ENCODE measurements around the gene STX1A. TPM values are rescaled to one million over a fixed set of nuclear protein-coding genes. Genes with fewer than 3 reads are reported as not detected.
"Not testable (repeated sequence)": the region's sequence is repeated elsewhere in the genome, so short reads cannot be mapped to it uniquely, and the experiment has no call there.

STX1A gene
- total and polyA plus RNA-seq, 12 donors, result 0.88 to 3.4 (median 2.1) TPM

DNA sequence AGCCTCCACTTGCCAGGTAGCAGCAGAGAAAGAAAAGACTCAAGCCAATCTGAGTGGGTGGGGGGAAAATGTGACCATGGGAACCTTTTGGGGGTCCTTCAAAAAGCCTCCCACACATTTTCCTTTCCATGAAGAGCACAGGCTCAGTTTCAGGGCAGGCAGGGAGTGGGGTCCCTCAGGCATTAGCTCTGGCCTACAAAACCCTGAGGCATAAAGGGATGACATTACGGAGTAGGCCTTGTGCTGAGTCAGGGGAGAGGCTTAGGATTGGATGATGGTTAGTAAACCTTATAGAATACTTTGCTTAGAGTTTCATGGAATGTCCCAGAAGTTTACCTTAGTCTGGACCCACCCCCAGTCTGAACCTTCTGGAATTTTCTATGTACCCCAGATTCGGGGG lies 39.8 kb downstream of the STX1A start:
- H3K4me1 ChIP-seq, result peaks cover 10 to 53% (median 33%) of the 10 kb centered on the region in 9 donors
- peak overlapping the region in 2 of 10 donors; percentile 4 to 26 for H3K27ac ChIP-seq
- TF ChIP-seq, protein P1, sequence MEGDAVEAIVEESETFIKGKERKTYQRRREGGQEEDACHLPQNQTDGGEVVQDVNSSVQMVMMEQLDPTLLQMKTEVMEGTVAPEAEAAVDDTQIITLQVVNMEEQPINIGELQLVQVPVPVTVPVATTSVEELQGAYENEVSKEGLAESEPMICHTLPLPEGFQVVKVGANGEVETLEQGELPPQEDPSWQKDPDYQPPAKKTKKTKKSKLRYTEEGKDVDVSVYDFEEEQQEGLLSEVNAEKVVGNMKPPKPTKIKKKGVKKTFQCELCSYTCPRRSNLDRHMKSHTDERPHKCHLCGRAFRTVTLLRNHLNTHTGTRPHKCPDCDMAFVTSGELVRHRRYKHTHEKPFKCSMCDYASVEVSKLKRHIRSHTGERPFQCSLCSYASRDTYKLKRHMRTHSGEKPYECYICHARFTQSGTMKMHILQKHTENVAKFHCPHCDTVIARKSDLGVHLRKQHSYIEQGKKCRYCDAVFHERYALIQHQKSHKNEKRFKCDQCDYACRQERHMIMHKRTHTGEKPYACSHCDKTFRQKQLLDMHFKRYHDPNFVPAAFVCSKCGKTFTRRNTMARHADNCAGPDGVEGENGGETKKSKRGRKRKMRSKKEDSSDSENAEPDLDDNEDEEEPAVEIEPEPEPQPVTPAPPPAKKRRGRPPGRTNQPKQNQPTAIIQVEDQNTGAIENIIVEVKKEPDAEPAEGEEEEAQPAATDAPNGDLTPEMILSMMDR (IDR thresholded peaks at IDR 0.05), result no peak
- H3K9me3 ChIP-seq, result no peaks in the 10 kb centered on the region
- no peak for ATAC-seq
- intact Hi-C loops (cut with DNase I), result loop anchor here in 2 of 10 donors (10.0 kb wide), 2 partner anchors 55 to 105 kb away; partner anchors contain the start of genes ABHD11 (in 1 of the 2) and TBL2 (in 1 of the 2)
- H3K4me3 ChIP-seq, result no peak overlapping the region
- H3K27me3 ChIP-seq, result no peaks in the 10 kb centered on the region
- no peak for DNase-seq
- H3K36me3 ChIP-seq, result peaks cover 0 to 21% (median 5%) of the 10 kb centered on the region in 9 donors
- WGBS, 2 donors, result 92 to 93% methylated on average over 2 of the region's 2 CpGs

- intact Hi-C loops (cut with DNase I), result no loop called here
- Histone ChIP-seq H3K27me3 (no peaks in the 10 kb centered on the region), H3K4me3 (no peak overlapping the region), H3K36me3 (peaks cover 0 to 21% (median 5%) of the 10 kb centered on the region in 9 donors), H3K9me3 (no peaks in the 10 kb centered on the region), H3K27ac (peak overlapping the region in 4 of 10 donors; percentile 4 to 26 (median 12)), H3K4me1 (peaks cover 10 to 46% (median 28%) of the 10 kb centered on the region in 9 donors)
- TF ChIP-seq, protein P1 (IDR thresholded peaks at IDR 0.05), result no peak
- peak in 1 of 8 donors; percentile 9 for ATAC-seq
- WGBS, 2 donors, result 52 to 63% methylated on average over 6 of the region's 6 CpGs
- DNase-seq, result peak in 1 of 2 donors; percentile 29
Measured at GRCh38 chr7:73678862-73679261, 40.6 kb downstream of the STX1A start.

DNA sequence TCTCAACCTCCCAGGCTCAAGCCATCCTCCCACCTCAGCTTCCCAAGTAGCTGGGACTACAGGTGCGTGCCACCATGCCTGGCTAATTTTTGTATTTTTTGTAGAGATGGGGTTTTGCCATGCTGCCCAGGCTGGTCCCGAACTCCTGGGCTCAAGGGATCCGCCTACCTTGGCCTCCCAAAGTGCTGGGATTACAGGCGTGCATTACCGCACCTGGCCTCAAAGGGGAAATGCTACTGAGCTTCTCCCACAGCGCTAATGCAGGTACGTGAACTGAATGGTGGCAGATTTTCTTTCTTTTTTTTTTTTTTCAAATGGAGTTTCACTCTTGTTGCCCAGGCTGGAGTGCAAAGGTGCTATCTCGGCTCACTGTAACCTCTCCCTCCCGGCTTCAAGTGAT lies 43.4 kb downstream of the STX1A start:
- Histone ChIP-seq H3K4me1 (peaks cover 1 to 27% (median 9%) of the 10 kb centered on the region in 9 donors), H3K36me3 (peaks cover 0 to 21% (median 5%) of the 10 kb centered on the region in 9 donors)
- H3K27me3 ChIP-seq; ATAC-seq; DNase-seq; H3K4me3 ChIP-seq; H3K27ac ChIP-seq; intact Hi-C loops (cut with DNase I); H3K9me3 ChIP-seq: not testable (repeated sequence)
- 81 to 91% methylated on average over 9 of the region's 9 CpGs for WGBS, 2 donors

- 87 to 88% methylated on average over 1 of the region's 1 CpG for WGBS, 2 donors
- TF ChIP-seq, protein P1 (IDR thresholded peaks at IDR 0.05), result no peak
- Histone ChIP-seq H3K27ac (no peak overlapping the region), H3K27me3 (peaks cover 0 to 13% (median 0%) of the 10 kb centered on the region in 7 donors), H3K4me1 (peaks cover 0 to 12% (median 0%) of the 10 kb centered on the region in 9 donors), H3K9me3 (no peaks in the 10 kb centered on the region), H3K36me3 (peaks cover 0 to 20% (median 5%) of the 10 kb centered on the region in 9 donors), H3K4me3 (no peak overlapping the region)
- intact Hi-C loops (cut with DNase I), result loop anchor here in 1 of 10 donors (5.0 kb wide), 1 partner anchor 38 kb away; no protein-coding TSS in a partner anchor
- DNase-seq, result no peak
- no peak for ATAC-seq
Measured at GRCh38 chr7:73674468-73675124, 44.9 kb downstream of the STX1A start.
